Neutrophil (primary cell): ENCODE results near the gene CD276.

Source experiments
- H3K27ac ChIP-seq: fragments of 200-600 bp; sonication (generic); 2 replicates; pipeline ENCODE4 v1.5.1; 2016; ENCODE audit warnings: mild to moderate bottlenecking, moderate library complexity
- H3K27me3 ChIP-seq: fragments of 200-600 bp; sonication (generic); 2 replicates; pipeline ENCODE4 v1.6.0; 2016; ENCODE audit warnings: mild to moderate bottlenecking
- H3K36me3 ChIP-seq: fragments of 200-600 bp; sonication (generic); 2 replicates; pipeline ENCODE4 v1.5.1; 2017
- H3K4me1 ChIP-seq, 2 experiments: fragments of 200-600 bp in 1 of 2; sonication (generic) in 1 of 2; 1 replicate in 1 of 2; 2 replicates in 1 of 2; pipeline versions ENCODE4 v1.5.1 to v1.6.1; 2013 to 2016; ENCODE audit warnings: low read depth in 1 of 2, low read length in 1 of 2, mild to moderate bottlenecking in 1 of 2, moderate library complexity in 1 of 2; ENCODE audit not compliant: control insufficient read depth in 1 of 2, insufficient read depth in 1 of 2
- H3K4me3 ChIP-seq, 2 experiments: fragments of 200-600 bp in 1 of 2; sonication (generic) in 1 of 2; 1 replicate in 1 of 2; 2 replicates in 1 of 2; pipeline ENCODE4 v1.5.1; 2013 to 2016; ENCODE audit warnings: low read depth in 1 of 2, low read length in 1 of 2, mild to moderate bottlenecking in 1 of 2, moderate library complexity in 1 of 2
- H3K9me3 ChIP-seq: fragments of 200-600 bp; sonication (generic); 2 replicates; pipeline ENCODE4 v1.5.1; 2016
- TF ChIP-seq, protein P1 (sequence below): fragments of 200-600 bp; sonication (generic); IDR thresholded peaks from 2 replicates; pipeline ENCODE4 v1.5.1; 2016; ENCODE audit warnings: antibody characterized with exemption

Gene CD276

DNA sequence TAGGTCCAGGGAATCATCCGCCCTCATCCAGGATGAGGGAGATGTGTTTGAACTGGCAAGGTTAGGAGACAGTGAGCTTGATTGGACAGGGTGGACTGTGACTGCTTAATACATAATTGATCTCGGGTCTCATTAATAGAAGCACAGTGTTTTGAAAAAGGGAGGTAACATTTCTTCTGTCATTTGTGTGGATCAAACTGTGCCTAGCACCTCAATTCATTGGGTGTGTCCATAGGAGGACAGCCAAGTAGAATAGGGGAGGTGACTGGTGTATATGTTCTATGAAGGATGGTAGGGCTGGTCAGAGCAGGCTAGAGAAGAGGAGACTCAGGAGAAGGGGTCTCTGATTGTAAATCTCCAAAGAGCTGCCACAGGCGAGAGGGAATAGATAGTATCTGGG, 71.8 kb downstream of the CD276 start:
- H3K36me3 ChIP-seq = no peaks in the 10 kb centered on the region
- TF ChIP-seq, protein P1, sequence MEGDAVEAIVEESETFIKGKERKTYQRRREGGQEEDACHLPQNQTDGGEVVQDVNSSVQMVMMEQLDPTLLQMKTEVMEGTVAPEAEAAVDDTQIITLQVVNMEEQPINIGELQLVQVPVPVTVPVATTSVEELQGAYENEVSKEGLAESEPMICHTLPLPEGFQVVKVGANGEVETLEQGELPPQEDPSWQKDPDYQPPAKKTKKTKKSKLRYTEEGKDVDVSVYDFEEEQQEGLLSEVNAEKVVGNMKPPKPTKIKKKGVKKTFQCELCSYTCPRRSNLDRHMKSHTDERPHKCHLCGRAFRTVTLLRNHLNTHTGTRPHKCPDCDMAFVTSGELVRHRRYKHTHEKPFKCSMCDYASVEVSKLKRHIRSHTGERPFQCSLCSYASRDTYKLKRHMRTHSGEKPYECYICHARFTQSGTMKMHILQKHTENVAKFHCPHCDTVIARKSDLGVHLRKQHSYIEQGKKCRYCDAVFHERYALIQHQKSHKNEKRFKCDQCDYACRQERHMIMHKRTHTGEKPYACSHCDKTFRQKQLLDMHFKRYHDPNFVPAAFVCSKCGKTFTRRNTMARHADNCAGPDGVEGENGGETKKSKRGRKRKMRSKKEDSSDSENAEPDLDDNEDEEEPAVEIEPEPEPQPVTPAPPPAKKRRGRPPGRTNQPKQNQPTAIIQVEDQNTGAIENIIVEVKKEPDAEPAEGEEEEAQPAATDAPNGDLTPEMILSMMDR = no peak
- H3K27ac ChIP-seq = no peak overlapping the region
- H3K4me1 ChIP-seq = no peaks in the 10 kb centered on the region
- no peak overlapping the region for H3K4me3 ChIP-seq
- H3K27me3 ChIP-seq = peaks cover 95% of the 10 kb centered on the region
- no peaks in the 10 kb centered on the region for H3K9me3 ChIP-seq

DNA sequence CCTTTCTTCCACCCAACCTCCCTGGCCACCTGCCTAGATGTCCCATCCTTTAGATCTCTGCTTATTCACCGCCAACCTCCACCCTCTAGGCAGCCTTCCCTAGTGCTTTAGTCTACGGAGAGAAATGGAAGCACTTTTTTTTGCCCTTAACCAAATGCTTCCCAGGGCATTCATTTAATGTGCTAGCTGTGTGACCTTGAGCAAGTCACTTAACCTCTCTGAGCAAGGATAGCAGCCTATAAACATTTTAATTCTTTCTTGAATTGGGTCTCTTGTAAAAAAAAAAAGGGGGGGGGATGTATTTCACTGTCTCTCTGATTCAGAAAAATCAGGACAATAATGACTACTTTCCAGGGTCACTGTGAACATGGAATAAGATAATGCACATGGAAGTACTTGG, 72.2 kb downstream of the CD276 start:
- no peaks in the 10 kb centered on the region for H3K36me3 ChIP-seq
- no peak overlapping the region for H3K27ac ChIP-seq
- TF ChIP-seq, protein P1 = no peak
- no peaks in the 10 kb centered on the region for H3K4me1 ChIP-seq
- no peaks in the 10 kb centered on the region for H3K9me3 ChIP-seq
- H3K27me3 ChIP-seq = peaks cover 95% of the 10 kb centered on the region
- no peak overlapping the region for H3K4me3 ChIP-seq

DNA sequence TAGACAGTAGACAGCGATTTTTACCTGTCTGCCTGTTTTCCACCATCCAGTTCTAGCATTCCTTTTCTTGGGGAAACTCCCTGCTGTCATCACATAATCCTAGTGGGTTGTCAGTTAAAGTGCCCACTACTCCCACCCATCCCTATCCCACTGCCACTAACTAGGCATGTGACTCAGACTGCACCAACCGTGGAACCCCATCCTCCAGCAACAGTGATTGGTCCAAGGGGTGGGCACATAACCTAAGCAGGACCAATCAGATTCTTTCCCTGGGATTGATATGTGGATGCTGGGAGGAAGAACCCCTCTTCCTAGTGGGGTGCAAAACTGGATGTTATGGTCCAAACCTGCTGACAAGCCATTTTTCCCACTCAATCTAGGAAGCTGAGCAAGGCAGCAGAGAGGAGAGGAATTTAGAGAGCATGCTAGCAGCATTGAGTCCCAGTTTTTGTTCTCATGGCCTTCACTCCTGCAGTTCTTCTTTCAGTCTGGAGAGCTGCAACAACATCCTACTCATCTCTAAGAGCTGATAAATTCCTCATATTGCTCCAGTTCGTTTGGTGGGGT, 72.8 kb downstream of the CD276 start:
- H3K27me3 ChIP-seq = peaks cover 95% of the 10 kb centered on the region

DNA sequence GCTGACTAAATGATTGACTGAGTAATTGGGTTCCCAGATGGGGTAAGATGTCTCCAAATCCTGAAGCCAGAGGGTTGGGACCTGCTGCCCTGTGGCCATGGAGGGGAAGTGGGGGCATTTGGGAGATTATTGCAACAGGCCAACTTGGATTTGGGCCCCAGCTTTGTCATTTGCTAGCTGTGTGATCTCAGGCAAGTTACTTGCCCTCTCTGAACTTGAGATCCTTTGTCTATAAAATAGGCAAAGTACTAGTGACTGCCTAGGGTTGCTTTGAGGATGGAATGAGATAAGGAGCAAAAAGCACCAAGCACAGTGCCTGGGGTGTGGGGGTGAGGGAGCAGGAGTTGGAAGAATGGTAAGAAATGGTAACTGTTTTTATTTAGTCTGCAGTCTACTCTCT, 73.4 kb downstream of the CD276 start:
- H3K27ac ChIP-seq = no peak overlapping the region
- no peaks in the 10 kb centered on the region for H3K36me3 ChIP-seq
- no peaks in the 10 kb centered on the region for H3K4me1 ChIP-seq
- no peak overlapping the region for H3K4me3 ChIP-seq
- TF ChIP-seq, protein P1 = no peak
- H3K27me3 ChIP-seq = peaks cover 95% of the 10 kb centered on the region
- H3K9me3 ChIP-seq = no peaks in the 10 kb centered on the region

More for the DNA sequence above, 72.8 kb downstream of the CD276 start:
- TF ChIP-seq, protein P1 = no peak
- Histone ChIP-seq H3K4me1 (no peaks in the 10 kb centered on the region), H3K36me3 (no peaks in the 10 kb centered on the region), H3K9me3 (no peaks in the 10 kb centered on the region), H3K4me3 (no peak overlapping the region), H3K27ac (no peak overlapping the region)

DNA sequence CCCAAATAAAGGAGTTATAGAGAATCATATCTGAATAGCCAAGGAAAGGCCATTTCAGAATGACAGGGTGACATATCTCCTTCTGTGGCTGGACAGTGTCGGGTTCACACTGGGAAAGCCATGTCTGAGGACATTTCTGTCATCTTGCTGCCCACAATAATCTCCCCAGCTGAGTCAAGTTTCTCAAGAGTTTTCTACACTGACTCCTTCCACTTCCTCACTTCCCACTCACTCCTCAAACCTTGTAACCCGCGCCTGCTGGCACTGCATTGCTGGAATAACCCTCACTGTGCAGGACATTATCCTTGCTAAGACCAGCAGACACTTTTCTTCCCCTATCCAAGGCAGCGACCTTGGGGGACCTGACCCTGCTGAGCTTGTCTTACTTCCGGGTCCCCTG, 74.3 kb downstream of the CD276 start:
- H3K4me1 ChIP-seq = no peaks in the 10 kb centered on the region
- H3K27me3 ChIP-seq = peaks cover 92% of the 10 kb centered on the region
- H3K4me3 ChIP-seq = no peak overlapping the region
- no peaks in the 10 kb centered on the region for H3K9me3 ChIP-seq
- TF ChIP-seq, protein P1 = no peak
- H3K27ac ChIP-seq = no peak overlapping the region
- H3K36me3 ChIP-seq = no peaks in the 10 kb centered on the region
